ENCODE data around the gene ZFYVE27.
A peak's percentile ranks its signal among the peaks of the same experiment; 100 is the strongest.

- no peak for TF ChIP-seq EP300 (IDR thresholded peaks at IDR 0.05)
- peak; percentile 96 for TF ChIP-seq POLR2A (IDR thresholded peaks at IDR 0.05)
- no peak for TF ChIP-seq CTCF (IDR thresholded peaks at IDR 0.05)
Observed at GRCh38 chr10:97736902-97737769, at the start of gene ZFYVE27.

Measured in ovary (tissue), 3 donors.